D721Med (cell line): Measurements from ENCODE around the gene BBS9.

Experiments used
- DNase-seq: peaks from one replicate; pipeline ENCODE4 v3.0.0; 2011; ENCODE audit warnings: low spot score; ENCODE audit not compliant: insufficient read length
- FAIRE-seq: peaks from 2 replicates; lab custom pipeline; 2011; peaks lifted over from hg19 to GRCh38; lab: Jason Lieb, UNC
- CTCF ChIP-seq: IDR thresholded peaks from 2 replicates; pipeline ENCODE4 v1.5.1; 2012; ENCODE audit warnings: mild to moderate bottlenecking, control low read depth; ENCODE audit not compliant: insufficient read depth; ENCODE audit errors: missing control alignments

The BBS9 gene

GRCh38 chr7:33128990-33129805 lies at the start of gene BBS9:
Gene BBS9 (plus strand): TSS chr7:33129564. CDS start chr7:33146253, 16,689 bp downstream.
- peak; percentile 72 for DNase-seq
- FAIRE-seq = no peak
- no peak for TF ChIP-seq CTCF

DNA sequence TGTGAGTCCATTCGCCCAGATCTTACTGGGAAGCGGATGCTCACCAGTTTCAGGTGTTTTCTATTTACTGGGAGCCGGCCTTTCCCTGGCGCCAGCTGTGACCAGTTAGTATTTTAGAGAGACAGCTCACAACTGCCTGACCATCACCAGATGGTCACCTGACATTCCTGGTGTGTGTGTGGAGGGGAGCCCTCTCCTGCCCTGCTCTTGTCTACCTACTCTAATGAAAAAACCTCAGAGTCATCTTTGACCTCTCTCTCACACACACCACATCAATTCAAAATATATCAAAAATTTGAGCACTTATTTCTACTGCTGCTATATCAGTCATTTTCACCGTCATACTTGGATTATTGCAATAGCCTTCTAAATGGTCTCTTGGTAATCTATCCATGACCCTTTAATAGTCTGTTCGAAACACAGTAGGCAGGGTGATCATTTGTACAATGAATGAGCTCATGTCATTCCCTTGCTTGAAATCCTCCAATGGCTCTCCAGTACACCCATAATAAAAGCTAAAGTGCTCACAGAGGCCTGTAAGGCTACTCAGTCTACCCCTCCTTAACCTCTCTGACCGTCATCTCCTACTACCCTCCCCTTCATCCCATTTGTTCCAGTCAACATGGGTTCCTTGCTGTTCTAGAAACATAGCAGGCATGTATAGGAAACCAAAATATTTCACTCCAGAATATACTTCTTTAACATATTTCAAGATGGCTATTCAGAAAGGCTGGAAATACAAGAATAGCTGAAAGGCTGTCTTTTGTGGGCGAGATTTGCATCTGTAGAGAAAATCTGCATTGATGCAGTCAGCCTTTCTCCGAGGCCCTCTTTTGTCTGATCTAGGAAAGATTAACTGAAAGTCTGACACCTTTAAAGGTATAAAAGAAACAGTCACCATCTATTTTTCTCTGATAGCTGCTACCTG lies 49.3 kb upstream of the BBS9 start:
- no peak for DNase-seq
- FAIRE-seq = no peak
- TF ChIP-seq CTCF = no peak

- DNase-seq = no peak
- FAIRE-seq = no peak
- no peak for TF ChIP-seq CTCF
Measured at GRCh38 chr7:33087356-33087755, 42.0 kb upstream of the BBS9 start.

DNA sequence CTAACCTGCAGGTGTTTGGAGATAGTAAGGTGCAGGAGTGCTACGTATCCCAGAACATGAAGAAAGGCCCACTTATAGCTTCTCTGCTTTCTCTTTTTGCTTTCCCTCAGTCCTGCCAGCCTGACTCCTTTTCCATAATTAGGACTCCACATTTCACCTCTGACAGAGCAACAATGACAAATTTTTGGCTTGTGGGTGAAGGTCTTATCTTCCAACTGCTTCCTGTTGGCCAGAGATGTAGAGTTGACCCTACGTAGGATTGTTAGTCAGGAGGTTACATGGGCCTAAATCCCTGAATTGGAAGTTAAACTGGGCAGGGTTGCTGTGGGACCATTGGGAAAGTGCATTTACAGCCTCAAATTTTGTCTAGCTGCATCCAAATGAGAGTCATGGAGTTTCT lies 41.5 kb upstream of the BBS9 start:
- DNase-seq (no peak), FAIRE-seq (no peak)
- TF ChIP-seq CTCF = no peak

DNA sequence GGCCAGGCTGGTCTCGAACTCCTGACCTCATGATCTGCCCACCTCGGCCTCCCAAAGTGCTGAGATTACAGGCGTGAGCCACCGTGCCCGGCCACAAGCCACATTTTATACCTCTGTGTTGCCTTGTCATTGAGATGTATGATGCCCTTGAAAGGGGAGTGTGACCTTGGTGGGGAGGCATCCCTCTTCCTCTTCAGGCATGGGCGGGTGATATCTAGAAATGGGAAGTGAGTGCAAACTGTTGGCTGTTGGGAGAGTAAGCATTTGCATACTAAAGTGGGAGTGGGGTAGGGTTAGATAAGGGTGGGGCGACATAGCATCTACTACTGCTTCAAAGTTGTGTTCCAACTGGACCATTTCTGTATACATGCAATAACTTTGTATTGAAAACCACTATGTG lies 40.2 kb upstream of the BBS9 start:
- FAIRE-seq = no peak
- TF ChIP-seq CTCF = no peak
- DNase-seq = no peak

DNA sequence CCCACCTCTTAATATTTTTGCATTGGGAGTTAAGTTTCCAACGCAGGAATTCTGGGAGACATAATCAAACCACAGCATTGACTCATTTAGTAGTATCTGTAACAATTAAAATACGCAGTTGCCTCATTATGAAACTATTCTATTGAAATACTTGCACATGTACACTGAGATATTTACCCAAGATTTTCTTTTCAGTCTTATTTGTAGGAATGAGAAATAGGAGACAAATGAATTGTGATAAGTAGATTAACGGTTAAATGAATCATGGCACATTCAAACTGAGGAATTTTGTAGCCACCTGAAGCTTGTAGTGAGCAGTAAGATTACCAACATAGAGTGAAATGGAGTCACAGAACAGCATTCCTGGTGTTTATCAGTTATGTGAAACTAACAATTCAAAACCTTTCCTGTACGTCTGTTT lies 38.2 kb upstream of the BBS9 start:
- DNase-seq = no peak
- no peak for FAIRE-seq
- TF ChIP-seq CTCF = no peak
